ENCODE data around the gene FAM131A.

FAM131A gene

GRCh38 chr3:184349563-184350470 lies 12.4 kb downstream of the FAM131A start:
- Histone ChIP-seq H3K27me3 (ENCODE audit: low read length) (no peaks in the 10 kb centered on the region), H3K27ac (ENCODE audit: low read depth, low read length) (no peak overlapping the region), H3F3A (ENCODE audit: insufficient read depth) (no peaks in the 10 kb centered on the region), H3K4me3 (ENCODE audit: insufficient read depth, low read length, poor library complexity, severe bottlenecking) (no peak overlapping the region), H2AFZ (ENCODE audit: low read depth, low read length, severe bottlenecking) (no peak overlapping the region), H3K4me2 (ENCODE audit: low read depth, low read length, poor library complexity, severe bottlenecking) (no peak overlapping the region), H3K79me2 (ENCODE audit: insufficient read depth, low read length) (no peaks in the 10 kb centered on the region), H3K9me3 (ENCODE audit: insufficient read depth, low read length) (no peaks in the 10 kb centered on the region), H3K9me2 (replicated peaks; ENCODE audit: insufficient read depth, low read length) (no peaks in the 10 kb centered on the region), H4K20me1 (ENCODE audit: low read depth, low read length) (no peaks in the 10 kb centered on the region), H3K36me3 (ENCODE audit: low read length) (no peaks in the 10 kb centered on the region), H3K9ac (ENCODE audit: low read length) (no peak overlapping the region)
- TF ChIP-seq EZH2phosphoT487 (conservative IDR thresholded peaks at IDR 0.05; ENCODE audit: low read length): no peak
- no peak for TF ChIP-seq CTCF (IDR thresholded peaks at IDR 0.05; ENCODE audit: insufficient read depth, low read length, poor library complexity, severe bottlenecking)

- Histone ChIP-seq H3K79me2 (ENCODE audit: insufficient read depth, low read length) (no peaks in the 10 kb centered on the region), H3K9me2 (replicated peaks; ENCODE audit: insufficient read depth, low read length) (no peaks in the 10 kb centered on the region), H3K4me3 (ENCODE audit: insufficient read depth, low read length, poor library complexity, severe bottlenecking) (no peak overlapping the region), H3K9ac (ENCODE audit: low read length) (no peak overlapping the region), H3F3A (ENCODE audit: insufficient read depth) (no peaks in the 10 kb centered on the region), H3K4me2 (ENCODE audit: low read depth, low read length, poor library complexity, severe bottlenecking) (no peak overlapping the region), H3K27ac (ENCODE audit: low read depth, low read length) (no peak overlapping the region), H3K9me3 (ENCODE audit: insufficient read depth, low read length) (no peaks in the 10 kb centered on the region), H4K20me1 (ENCODE audit: low read depth, low read length) (no peaks in the 10 kb centered on the region), H3K36me3 (ENCODE audit: low read length) (no peaks in the 10 kb centered on the region), H2AFZ (ENCODE audit: low read depth, low read length, severe bottlenecking) (no peak overlapping the region), H3K27me3 (ENCODE audit: low read length) (no peaks in the 10 kb centered on the region)
- TF ChIP-seq EZH2phosphoT487 (conservative IDR thresholded peaks at IDR 0.05; ENCODE audit: low read length): no peak
Observed at GRCh38 chr3:184350618-184351017, 13.2 kb downstream of the FAM131A start.

GRCh38 chr3:184351511-184352148 lies 14.2 kb downstream of the FAM131A start:
- Histone ChIP-seq H3K36me3 (ENCODE audit: low read length) (no peaks in the 10 kb centered on the region), H3K9me3 (ENCODE audit: insufficient read depth, low read length) (no peaks in the 10 kb centered on the region), H3F3A (ENCODE audit: insufficient read depth) (no peaks in the 10 kb centered on the region), H2AFZ (ENCODE audit: low read depth, low read length, severe bottlenecking) (no peak overlapping the region), H3K4me2 (ENCODE audit: low read depth, low read length, poor library complexity, severe bottlenecking) (no peak overlapping the region), H3K9me2 (replicated peaks; ENCODE audit: insufficient read depth, low read length) (no peaks in the 10 kb centered on the region), H4K20me1 (ENCODE audit: low read depth, low read length) (no peaks in the 10 kb centered on the region), H3K4me3 (ENCODE audit: insufficient read depth, low read length, poor library complexity, severe bottlenecking) (no peak overlapping the region), H3K27ac (ENCODE audit: low read depth, low read length) (no peak overlapping the region), H3K27me3 (ENCODE audit: low read length) (no peaks in the 10 kb centered on the region), H3K9ac (ENCODE audit: low read length) (no peak overlapping the region), H3K79me2 (ENCODE audit: insufficient read depth, low read length) (no peaks in the 10 kb centered on the region)
- TF ChIP-seq EZH2phosphoT487 (conservative IDR thresholded peaks at IDR 0.05; ENCODE audit: low read length) (no peak), CTCF (IDR thresholded peaks at IDR 0.05; ENCODE audit: insufficient read depth, low read length, poor library complexity, severe bottlenecking) (no peak)

All from SU-DHL-6 (cell line).